HG02852 (cell line): ENCODE data around the gene AUNIP.

Experiments
- ATAC-seq: cut with Tn5 transposase; IDR thresholded peaks from one replicate; pipeline ENCODE4 v1.9.1; 2021; ENCODE audit warnings: mild to moderate bottlenecking, moderate library complexity; ENCODE audit not compliant: unreplicated experiment

Gene AUNIP

GRCh38 chr1:25832336-25833037 lies 26.8 kb downstream of the AUNIP start:
- no peak for ATAC-seq

- ATAC-seq, result no peak
Measured at GRCh38 chr1:25831569-25832196, 27.6 kb downstream of the AUNIP start.

GRCh38 chr1:25829046-25829445 lies 30.2 kb downstream of the AUNIP start:
- ATAC-seq, result no peak

- no peak for ATAC-seq
Measured at GRCh38 chr1:25828491-25828890, 30.8 kb downstream of the AUNIP start.

GRCh38 chr1:25826571-25826970 lies 32.7 kb downstream of the AUNIP start:
- ATAC-seq, result no peak

- no peak for ATAC-seq
Measured at GRCh38 chr1:25825605-25826004, 33.7 kb downstream of the AUNIP start.

- no peak for ATAC-seq
Measured at GRCh38 chr1:25821630-25822091, 37.6 kb downstream of the AUNIP start.

- ATAC-seq, result no peak
Measured at GRCh38 chr1:25821112-25821476, 38.2 kb downstream of the AUNIP start.

- peak; percentile 58 for ATAC-seq
Measured at GRCh38 chr1:25820247-25821111, 38.8 kb downstream of the AUNIP start.

GRCh38 chr1:25819491-25820246 lies 39.6 kb downstream of the AUNIP start, which contains the start of gene MTFR1L:
Gene MTFR1L, plus strand, starts transcription at chr1:25819954. Its CDS starts 3,151 bp downstream, at chr1:25823105.
- ATAC-seq, result peak; percentile 87

- ATAC-seq, result no peak
Measured at GRCh38 chr1:25818569-25818968, 40.7 kb downstream of the AUNIP start.

- ATAC-seq, result no peak
Measured at GRCh38 chr1:25817840-25818501, 41.3 kb downstream of the AUNIP start.

- no peak for ATAC-seq
Measured at GRCh38 chr1:25816112-25816718, 43.0 kb downstream of the AUNIP start.

GRCh38 chr1:25815208-25816111 lies 43.8 kb downstream of the AUNIP start:
- ATAC-seq, result no peak

GRCh38 chr1:25814549-25815087 lies 44.6 kb downstream of the AUNIP start:
- no peak for ATAC-seq

GRCh38 chr1:25813734-25814471 lies 45.4 kb downstream of the AUNIP start:
- ATAC-seq, result no peak

GRCh38 chr1:25813071-25813733 lies 46.1 kb downstream of the AUNIP start:
- ATAC-seq, result no peak
